HG03520 (cell line): Measurements from ENCODE around the gene TMEM165.

Source experiments
- ATAC-seq: cut with Tn5 transposase; IDR thresholded peaks from one replicate; pipeline ENCODE4 v1.9.1; 2021; ENCODE audit warnings: mild to moderate bottlenecking, moderate library complexity; ENCODE audit not compliant: unreplicated experiment

The TMEM165 gene

DNA sequence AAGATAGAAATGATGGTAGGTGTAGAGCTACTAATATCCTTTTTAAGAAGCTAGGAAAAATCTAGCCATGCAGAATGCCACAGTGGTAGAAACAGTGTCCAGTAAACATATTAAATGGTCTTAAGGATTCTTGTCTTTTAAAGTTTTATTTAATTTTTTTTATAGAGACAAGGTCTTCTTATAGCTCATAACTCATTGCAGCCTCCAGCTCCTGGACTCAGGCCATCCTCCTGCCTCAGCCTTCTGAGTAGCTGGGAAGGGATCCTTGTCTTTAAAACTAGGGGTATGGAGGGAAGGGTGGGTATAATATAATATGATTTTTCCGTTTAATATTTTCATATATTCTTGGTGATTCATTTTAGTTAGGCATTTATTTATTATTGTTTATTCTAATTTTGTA lies 3.8 kb downstream of the TMEM165 start:
- no peak for ATAC-seq

DNA sequence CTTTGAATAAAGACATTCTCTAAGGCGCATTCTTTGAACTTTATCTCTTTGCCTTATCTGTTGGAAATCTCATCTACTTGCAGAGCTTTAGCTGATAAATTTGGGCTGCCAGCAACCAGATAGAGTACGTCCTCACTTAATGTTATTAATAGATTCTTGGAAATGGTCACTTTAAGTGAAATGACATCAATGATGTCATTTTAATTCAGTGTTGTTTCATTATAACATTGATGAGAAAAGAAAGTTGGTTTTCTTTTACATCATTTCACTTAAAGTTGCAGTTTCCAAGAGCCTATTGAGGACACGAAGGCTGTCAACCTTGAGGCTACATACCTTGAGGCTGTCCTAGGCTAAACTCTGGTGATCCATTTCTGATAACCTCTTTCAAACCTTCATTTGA lies 9.3 kb downstream of the TMEM165 start:
- ATAC-seq: no peak

- no peak for ATAC-seq
Measured at GRCh38 chr4:55406545-55406944, 10.8 kb downstream of the TMEM165 start.

DNA sequence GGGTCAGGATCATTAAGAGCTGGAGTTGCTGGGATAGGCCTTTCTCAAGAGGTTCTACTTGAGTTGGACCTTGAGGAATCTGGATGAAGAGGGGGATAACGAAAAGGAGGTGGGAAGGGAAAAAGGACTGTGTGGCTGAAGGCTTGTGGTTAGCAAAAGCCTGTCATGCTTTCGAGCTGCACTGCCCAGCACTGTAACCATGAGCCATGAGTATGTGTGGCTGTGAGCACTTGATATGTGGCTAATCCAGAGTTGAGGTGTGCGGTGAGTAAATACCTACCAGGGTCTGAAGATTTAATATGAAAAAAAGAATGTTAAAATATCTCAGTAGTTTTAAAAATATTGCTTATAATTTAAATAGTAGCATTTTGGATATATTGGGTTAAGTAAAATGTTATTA lies 11.4 kb downstream of the TMEM165 start:
- no peak for ATAC-seq

DNA sequence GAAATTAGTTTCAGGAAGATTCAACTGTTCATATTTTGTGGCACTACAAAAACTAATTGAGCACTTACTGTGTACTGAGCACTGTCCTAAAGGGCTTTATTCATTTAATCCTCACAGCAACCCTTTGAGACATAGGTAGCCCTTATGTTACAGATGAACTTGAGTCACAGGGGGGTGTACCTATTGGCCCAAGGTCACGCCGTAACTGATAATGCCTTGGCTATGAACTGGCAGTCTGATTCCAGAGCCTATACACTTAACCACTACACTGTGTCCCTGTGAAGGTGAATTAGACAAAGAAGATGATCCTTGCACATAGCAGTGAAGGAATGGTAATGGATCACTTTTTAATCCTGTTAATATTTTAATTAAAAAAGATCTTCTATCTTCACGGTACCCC lies 12.0 kb downstream of the TMEM165 start:
- no peak for ATAC-seq

GRCh38 chr4:55409468-55410171 lies 13.9 kb downstream of the TMEM165 start:
- ATAC-seq: no peak

GRCh38 chr4:55410431-55410830 lies 14.7 kb downstream of the TMEM165 start:
- ATAC-seq: no peak

GRCh38 chr4:55411621-55412020 lies 15.9 kb downstream of the TMEM165 start:
- ATAC-seq: no peak

GRCh38 chr4:55416176-55416575 lies 20.4 kb downstream of the TMEM165 start:
- no peak for ATAC-seq

- ATAC-seq: no peak
Measured at GRCh38 chr4:55424791-55425190, 29.0 kb downstream of the TMEM165 start.

- ATAC-seq: no peak
Measured at GRCh38 chr4:55431710-55432336, 36.1 kb downstream of the TMEM165 start.

- ATAC-seq: no peak
Measured at GRCh38 chr4:55435141-55435841, 39.5 kb downstream of the TMEM165 start.

GRCh38 chr4:55437356-55437796 lies 41.6 kb downstream of the TMEM165 start:
- no peak for ATAC-seq

- ATAC-seq: no peak
Measured at GRCh38 chr4:55437823-55438222, 42.1 kb downstream of the TMEM165 start.

- no peak for ATAC-seq
Measured at GRCh38 chr4:55438314-55438713, 42.6 kb downstream of the TMEM165 start.

GRCh38 chr4:55439023-55439422 lies 43.3 kb downstream of the TMEM165 start:
- ATAC-seq: no peak

DNA sequence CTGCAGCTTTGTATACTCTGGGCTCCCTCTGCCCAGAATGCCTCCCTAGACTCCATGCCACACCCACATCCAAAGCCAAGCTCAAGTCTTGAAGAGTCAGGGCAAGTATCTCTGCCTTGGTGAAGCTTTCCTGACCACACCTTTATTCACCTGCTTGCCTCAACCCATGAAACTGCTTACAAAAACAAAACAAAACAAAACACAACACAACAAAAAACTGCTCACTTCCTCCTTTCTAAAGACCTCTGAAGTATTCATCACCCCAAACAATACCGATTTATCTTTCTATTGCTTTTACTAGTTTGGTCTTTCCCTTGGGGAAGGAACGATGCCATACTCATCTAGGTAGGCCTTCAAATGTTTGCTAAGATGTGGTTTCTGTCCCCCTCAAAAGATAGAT lies 45.0 kb downstream of the TMEM165 start:
- peak; percentile 45 for ATAC-seq

- no peak for ATAC-seq
Measured at GRCh38 chr4:55442541-55442940, 46.8 kb downstream of the TMEM165 start.

- no peak for ATAC-seq
Measured at GRCh38 chr4:55444827-55445226, 49.1 kb downstream of the TMEM165 start.

GRCh38 chr4:55445921-55446577 lies 50.3 kb downstream of the TMEM165 start:
- no peak for ATAC-seq

- no peak for ATAC-seq
Measured at GRCh38 chr4:55446578-55446922, 50.8 kb downstream of the TMEM165 start.
